Parietal lobe (tissue), 2 donors: ENCODE measurements around the gene INTS11. TPM values are rescaled to one million over a fixed set of nuclear protein-coding genes. Genes with fewer than 3 reads are reported as not detected.

Source experiments
- small RNA-seq: library from RNA; depleted of rRNA; stranded (forward); fragments of <200 nt; gene quantifications from one replicate; pipeline ENCODE3, GENCODE V24; 2014; ENCODE audit warnings: low replicate concordance
- total RNA-seq: library from RNA; depleted of rRNA; stranded (reverse); fragments of >200 nt; gene quantifications from one replicate; pipeline ENCODE4 v1.2.3, GENCODE V29; 2014

Gene INTS11
- 69.2 TPM for total RNA-seq

GRCh38 chr1:1324524-1325287, at the start of gene INTS11, which contains the start of gene CPTP:
TSS of gene INTS11 (minus strand) at chr1:1324660. CDS start at chr1:1324608, 52 bp downstream.
TSS of gene CPTP (plus strand) at chr1:1324802. CDS start at chr1:1326911, 2,109 bp downstream.

DNA sequence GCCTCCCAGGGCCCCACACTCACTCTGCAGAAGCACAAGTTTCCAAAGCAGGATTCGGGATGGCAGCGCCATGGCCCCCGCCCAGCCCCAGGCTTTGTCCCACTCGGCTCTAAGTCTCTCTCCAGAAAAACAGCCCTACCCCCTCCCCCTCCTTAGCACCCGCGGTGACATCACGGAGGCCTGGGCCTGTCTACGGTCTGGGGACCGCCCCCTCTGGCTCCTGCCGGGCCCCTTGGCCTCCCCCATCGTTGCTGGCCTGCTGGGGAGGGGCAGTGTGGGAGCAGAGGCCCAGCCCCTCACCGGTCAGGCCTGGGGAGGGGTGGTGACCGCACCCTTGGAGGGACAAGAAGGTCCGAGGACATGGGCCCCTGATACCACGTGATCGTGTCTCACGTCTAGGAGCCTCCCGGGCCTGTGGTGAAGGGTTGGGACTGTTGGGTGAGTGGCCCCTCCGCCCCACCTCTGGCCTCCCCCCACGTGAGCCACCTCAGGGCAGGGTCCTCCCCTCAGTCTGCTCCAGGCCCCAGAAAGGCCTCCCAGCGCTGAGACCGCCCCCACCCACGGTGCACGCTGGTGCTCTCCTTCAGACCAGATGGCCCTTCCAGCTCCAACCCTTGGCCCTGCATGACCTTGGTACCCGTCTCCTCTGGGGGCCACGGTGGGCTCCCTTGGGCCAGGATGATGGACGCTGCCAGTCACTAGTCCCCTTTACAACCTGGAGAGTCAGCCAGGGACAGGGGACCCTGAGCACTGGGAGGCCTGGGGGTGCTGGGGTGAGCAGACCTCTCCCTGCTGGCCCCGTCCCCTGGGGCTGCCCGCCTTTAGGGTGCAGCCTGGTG, 34.2 kb upstream of the INTS11 start, which contains the start of gene MXRA8:
TSS of gene MXRA8 (minus strand) at position 123 of the 839 bp plus-strand sequence. CDS start at position 72, 51 bp downstream.

GRCh38 chr1:1349256-1350012, 25.0 kb upstream of the INTS11 start, which contains the start of gene DVL1:
TSS of gene DVL1 (minus strand) at chr1:1349418. CDS start at chr1:1349065, 353 bp downstream.

DNA sequence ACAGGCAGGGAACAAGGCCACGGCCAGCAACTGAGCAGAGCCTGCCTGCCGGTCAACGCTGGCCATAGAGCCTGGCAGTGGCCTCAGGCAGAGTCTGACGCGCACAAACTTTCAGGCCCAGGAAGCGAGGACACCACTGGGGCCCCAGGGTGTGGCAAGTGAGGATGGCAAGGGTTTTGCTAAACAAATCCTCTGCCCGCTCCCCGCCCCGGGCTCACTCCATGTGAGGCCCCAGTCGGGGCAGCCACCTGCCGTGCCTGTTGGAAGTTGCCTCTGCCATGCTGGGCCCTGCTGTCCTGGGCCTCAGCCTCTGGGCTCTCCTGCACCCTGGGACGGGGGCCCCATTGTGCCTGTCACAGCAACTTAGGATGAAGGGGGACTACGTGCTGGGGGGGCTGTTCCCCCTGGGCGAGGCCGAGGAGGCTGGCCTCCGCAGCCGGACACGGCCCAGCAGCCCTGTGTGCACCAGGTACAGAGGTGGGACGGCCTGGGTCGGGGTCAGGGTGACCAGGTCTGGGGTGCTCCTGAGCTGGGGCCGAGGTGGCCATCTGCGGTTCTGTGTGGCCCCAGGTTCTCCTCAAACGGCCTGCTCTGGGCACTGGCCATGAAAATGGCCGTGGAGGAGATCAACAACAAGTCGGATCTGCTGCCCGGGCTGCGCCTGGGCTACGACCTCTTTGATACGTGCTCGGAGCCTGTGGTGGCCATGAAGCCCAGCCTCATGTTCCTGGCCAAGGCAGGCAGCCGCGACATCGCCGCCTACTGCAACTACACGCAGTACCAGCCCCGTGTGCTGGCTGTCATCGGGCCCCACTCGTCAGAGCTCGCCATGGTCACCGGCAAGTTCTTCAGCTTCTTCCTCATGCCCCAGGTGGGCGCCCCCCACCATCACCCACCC, 6.9 kb upstream of the INTS11 start, which contains the start of gene TAS1R3:
TSS of gene TAS1R3 (plus strand) at position 213 of the 898 bp plus-strand sequence. CDS start at position 279, 66 bp downstream.

GRCh38 chr1:1307923-1308755, 16.3 kb downstream of the INTS11 start, which contains the start of the genes ACAP3 and PUSL1:
TSS of gene ACAP3 (minus strand) at chr1:1307930. CDS start at chr1:1307815, 115 bp downstream.
TSS of gene PUSL1 (plus strand) at chr1:1308597. CDS start at chr1:1308644, 47 bp downstream.

GRCh38 chr1:1273512-1274298, 50.8 kb downstream of the INTS11 start, which contains the start of gene UBE2J2:
TSS of gene UBE2J2 (minus strand) at chr1:1273854. CDS start at chr1:1267992, 5,862 bp downstream.

Small RNA genes within 50 kb of the gene (small RNA-seq; reads per million reads assigned to genes)
- not detected for gene MIR6726

Other genes starting within 250 kb of the INTS11 start
- gene C1orf159, start 208.6 kb downstream of the INTS11 start, total RNA-seq: 16.9 TPM
- gene TTLL10, start 150.8 kb downstream of the INTS11 start, total RNA-seq: not detected
- not detected for gene TNFRSF18, start 118.1 kb downstream of the INTS11 start, total RNA-seq
- not detected for gene TNFRSF4, start 110.5 kb downstream of the INTS11 start, total RNA-seq
- 34.4 TPM for gene SDF4, start 92.7 kb downstream of the INTS11 start, total RNA-seq
- 24.7 TPM for gene B3GALT6, start 92.4 kb downstream of the INTS11 start, total RNA-seq
- gene C1QTNF12, start 77.9 kb downstream of the INTS11 start, total RNA-seq: not detected
- 52.0 TPM for gene UBE2J2, start 50.8 kb downstream of the INTS11 start, total RNA-seq
- 4.4 TPM for gene SCNN1D, start 44.2 kb downstream of the INTS11 start, total RNA-seq
- 202 TPM for gene ACAP3, start 16.7 kb downstream of the INTS11 start, total RNA-seq
- 10.0 TPM for gene PUSL1, start 16.1 kb downstream of the INTS11 start, total RNA-seq
- gene CPTP, start 142 bp upstream of the INTS11 start, total RNA-seq: 16.3 TPM
- 1.6 TPM for gene TAS1R3, start 6.6 kb upstream of the INTS11 start, total RNA-seq
- 80.1 TPM for gene DVL1, start 24.8 kb upstream of the INTS11 start, total RNA-seq
- gene MXRA8, start 33.9 kb upstream of the INTS11 start, total RNA-seq: 9.1 TPM
- 27.2 TPM for gene AURKAIP1, start 50.5 kb upstream of the INTS11 start, total RNA-seq
- 262 TPM for gene CCNL2, start 74.7 kb upstream of the INTS11 start, total RNA-seq
- gene MRPL20, start 82.6 kb upstream of the INTS11 start, total RNA-seq: 49.5 TPM
- 1.6 TPM for gene ANKRD65, start 96.6 kb upstream of the INTS11 start, total RNA-seq
- gene VWA1, start 111.0 kb upstream of the INTS11 start, total RNA-seq: 4.1 TPM
- gene ATAD3C, start 125.0 kb upstream of the INTS11 start, total RNA-seq: not detected
- 22.5 TPM for gene ATAD3B, start 147.1 kb upstream of the INTS11 start, total RNA-seq
- gene ATAD3A, start 187.5 kb upstream of the INTS11 start, total RNA-seq: 13.5 TPM
- gene TMEM240, start 216.0 kb upstream of the INTS11 start, total RNA-seq: 20.3 TPM